Lung (tissue), 16 donors: ENCODE data around the gene TMEM178B. TPM values are rescaled to one million over a fixed set of nuclear protein-coding genes. Genes with fewer than 3 reads are reported as not detected.

Source experiments
- ATAC-seq: fragments of 200-7000 bp; cut with Tn5 transposase; one replicate; pipeline ENCODE4 v1.9.1; 2020; ENCODE audit warnings: moderate number of reproducible peaks; ENCODE audit not compliant: insufficient read depth, low FRiP score
- DNase-seq, 3 donors: peaks; one replicate each; pipeline ENCODE4 v3.0.0-alpha.2; 2013 to 2017
- H3K27ac ChIP-seq, 2 donors: one replicate each; pipeline ENCODE4 v1.5.1; 2013; ENCODE audit warnings: mild to moderate bottlenecking in 2 of 2, moderate library complexity in 2 of 2, control low read depth in 1 of 2, inconsistent platforms in 1 of 2, low read depth in 1 of 2, low read length in 1 of 2
- H3K27me3 ChIP-seq, 3 donors: one replicate each; pipeline ENCODE4 v1.5.1; 2013; ENCODE audit warnings: low read length in 2 of 3; ENCODE audit not compliant: control insufficient read depth in 3 of 3, insufficient read depth in 3 of 3
- H3K36me3 ChIP-seq, 4 donors: one replicate each; pipeline ENCODE4 v1.5.1; 2013; ENCODE audit warnings: low read length in 4 of 4, mild to moderate bottlenecking in 1 of 4, moderate library complexity in 1 of 4; ENCODE audit not compliant: control insufficient read depth in 4 of 4, insufficient read depth in 4 of 4
- H3K4me1 ChIP-seq, 5 donors: one replicate each; pipeline ENCODE4 v1.5.1; 2013; ENCODE audit warnings: low read length in 5 of 5, mild to moderate bottlenecking in 2 of 5, moderate library complexity in 1 of 5; ENCODE audit not compliant: control insufficient read depth in 5 of 5, insufficient read depth in 5 of 5
- H3K4me3 ChIP-seq: one replicate; pipeline ENCODE4 v1.5.1; 2013; ENCODE audit warnings: mild to moderate bottlenecking, control low read depth, moderate library complexity
- H3K9ac ChIP-seq, 2 donors: one replicate each; pipeline ENCODE4 v1.5.1; 2013; ENCODE audit warnings: low read length in 2 of 2, control low read depth in 1 of 2; ENCODE audit not compliant: insufficient read depth in 1 of 2
- H3K9me3 ChIP-seq, 4 donors: one replicate each; pipeline ENCODE4 v1.5.1; 2013; ENCODE audit warnings: low read length in 3 of 4, mild to moderate bottlenecking in 1 of 4, moderate library complexity in 1 of 4; ENCODE audit not compliant: control insufficient read depth in 4 of 4, insufficient read depth in 3 of 4
- WGBS, 2 donors: extraction: QIAGEN DNeasy Blood & Tissue Kit; methylation state at CpG; one replicate each; pipeline ENCODE4 v1.1.7; 2013; 5-methylcytosine and 5-hydroxymethylcytosine counted together
- long read RNA-seq, 5 donors: transcript quantifications; one replicate each; lab custom pipeline, GENCODE V29; 2026
- polyA plus RNA-seq, 2 donors: library from polyadenylated mRNA; stranded (reverse); fragments of 200-250 nt; gene quantifications; one replicate each; pipeline ENCODE4 v1.2.1, GENCODE V29; 2013
- total RNA-seq, 2 donors: library from RNA; depleted of rRNA in 1 of 2; stranded (reverse); fragments of >200 nt in 1 of 2; gene quantifications; one replicate each; pipeline ENCODE4 v1.2.1, GENCODE V29; 2014 to 2021
- TF ChIP-seq, protein P1 (sequence below): IDR thresholded peaks from 2 replicates; pipeline ENCODE4 v1.5.1; 2012; ENCODE audit warnings: mild to moderate bottlenecking; ENCODE audit errors: control extremely low read depth, extremely low read depth
- donor health status: control.
- donor health status: control.
- donor health status: Bipolar disorder and iron deficiency.
- donor health status: healthy.
- donor health status: DM: yes; HTN: yes; CAD: no.

The TMEM178B gene
- total RNA-seq (1 to 10 TPM in 1 of 2 donors, under 1 TPM in 1; 0.89 to 2.4 TPM), polyA plus RNA-seq (under 1 TPM; 0.04 to 0.08 TPM)
- long read RNA-seq, donor 1, result 0 reads
- long read RNA-seq, donor 2, partial matches to known transcripts, result 0 of 1 reads
- long read RNA-seq, donor 2, other reads (novel, unspliced or antisense), result 0 of 1 reads
- long read RNA-seq, donor 3, result 0 reads
- long read RNA-seq, donor 4, partial matches to known transcripts, result 0 of 1 reads
- long read RNA-seq, donor 4, other reads (novel, unspliced or antisense), result 0 of 1 reads
- long read RNA-seq, donor 5, partial matches to known transcripts, result 0 of 1 reads
- long read RNA-seq, donor 5, other reads (novel, unspliced or antisense), result 0 of 1 reads

DNA sequence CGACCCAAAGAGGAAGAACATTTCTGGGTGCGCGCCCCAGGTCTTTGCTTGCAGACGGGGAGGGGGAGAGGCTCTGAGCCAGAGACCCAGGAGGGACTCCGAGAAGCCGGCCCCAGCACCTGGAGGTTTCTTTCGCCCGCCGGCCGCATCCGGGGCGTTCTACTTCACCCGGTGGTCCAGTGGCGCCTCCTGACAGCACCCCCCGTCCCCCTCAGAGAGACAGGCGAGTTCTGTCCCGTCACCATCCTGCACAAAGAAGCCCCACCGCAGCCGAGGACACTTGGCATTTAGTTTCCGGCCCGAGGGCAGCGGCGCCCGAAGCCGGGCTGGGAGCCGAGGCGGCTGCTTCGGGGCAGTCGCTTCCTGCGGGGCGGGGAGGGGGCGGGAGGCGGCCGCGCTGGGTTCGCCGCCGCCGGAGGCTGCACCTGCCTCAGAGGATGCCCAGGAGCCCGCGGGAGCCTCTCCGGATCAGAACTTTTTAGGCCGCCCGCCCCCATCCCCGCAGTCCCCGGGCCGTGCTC, at the start of gene TMEM178B:
TSS of gene TMEM178B (plus strand) at position 424 of the 521 bp plus-strand sequence.
- Histone ChIP-seq H3K27me3 (peaks cover 0 to 82% (median 26%) of the 10 kb centered on the region in 3 donors), H3K4me1 (peaks cover 0 to 29% (median 8%) of the 10 kb centered on the region in 5 donors), H3K9ac (no peak within 1 kb of the TSS), H3K4me3 (peak within 1 kb of the TSS; percentile 28), H3K9me3 (peaks cover 0 to 4% (median 0%) of the 10 kb centered on the region in 4 donors), H3K27ac (no peak within 1 kb of the TSS), H3K36me3 (no peaks in the 10 kb centered on the region)
- DNase-seq (peak in 1 of 3 donors; percentile 1), ATAC-seq (no peak)
- TF ChIP-seq, protein P1, sequence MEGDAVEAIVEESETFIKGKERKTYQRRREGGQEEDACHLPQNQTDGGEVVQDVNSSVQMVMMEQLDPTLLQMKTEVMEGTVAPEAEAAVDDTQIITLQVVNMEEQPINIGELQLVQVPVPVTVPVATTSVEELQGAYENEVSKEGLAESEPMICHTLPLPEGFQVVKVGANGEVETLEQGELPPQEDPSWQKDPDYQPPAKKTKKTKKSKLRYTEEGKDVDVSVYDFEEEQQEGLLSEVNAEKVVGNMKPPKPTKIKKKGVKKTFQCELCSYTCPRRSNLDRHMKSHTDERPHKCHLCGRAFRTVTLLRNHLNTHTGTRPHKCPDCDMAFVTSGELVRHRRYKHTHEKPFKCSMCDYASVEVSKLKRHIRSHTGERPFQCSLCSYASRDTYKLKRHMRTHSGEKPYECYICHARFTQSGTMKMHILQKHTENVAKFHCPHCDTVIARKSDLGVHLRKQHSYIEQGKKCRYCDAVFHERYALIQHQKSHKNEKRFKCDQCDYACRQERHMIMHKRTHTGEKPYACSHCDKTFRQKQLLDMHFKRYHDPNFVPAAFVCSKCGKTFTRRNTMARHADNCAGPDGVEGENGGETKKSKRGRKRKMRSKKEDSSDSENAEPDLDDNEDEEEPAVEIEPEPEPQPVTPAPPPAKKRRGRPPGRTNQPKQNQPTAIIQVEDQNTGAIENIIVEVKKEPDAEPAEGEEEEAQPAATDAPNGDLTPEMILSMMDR, result no peak
- 0 to 1% methylated on average over 43 to 47 of the region's 47 CpGs for WGBS, 2 donors

DNA sequence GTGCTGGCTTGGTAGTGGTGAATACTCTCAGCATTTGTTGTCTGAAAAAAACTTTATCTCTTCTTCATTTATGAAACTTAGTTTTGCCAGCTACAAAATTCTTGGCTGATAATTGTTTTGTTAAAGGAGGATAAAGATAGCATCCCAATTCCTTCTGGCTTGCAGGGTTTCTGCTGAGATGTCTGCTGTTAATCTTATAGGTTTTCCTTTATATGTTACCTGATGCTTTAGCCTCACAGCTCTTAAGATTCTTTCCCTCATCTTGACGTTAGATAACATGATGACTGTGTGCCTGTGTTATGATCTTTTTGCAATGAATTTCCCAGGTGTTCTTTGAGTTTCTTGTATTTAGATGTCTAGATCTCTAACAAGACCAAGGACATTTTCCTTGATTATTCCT, 49.2 kb upstream of the TMEM178B start:
- Histone ChIP-seq H3K27ac (no peak overlapping the region), H3K9me3 (peaks cover 0 to 6% (median 1%) of the 10 kb centered on the region in 4 donors), H3K4me3 (no peak overlapping the region), H3K4me1 (no peaks in the 10 kb centered on the region), H3K27me3 (no peaks in the 10 kb centered on the region), H3K36me3 (no peaks in the 10 kb centered on the region), H3K9ac (no peak overlapping the region)
- WGBS, 2 donors, result 86 to 91% methylated on average over 1 of the region's 1 CpG
- TF ChIP-seq, protein P1, result no peak
- ATAC-seq, result no peak
- DNase-seq, result no peak

DNA sequence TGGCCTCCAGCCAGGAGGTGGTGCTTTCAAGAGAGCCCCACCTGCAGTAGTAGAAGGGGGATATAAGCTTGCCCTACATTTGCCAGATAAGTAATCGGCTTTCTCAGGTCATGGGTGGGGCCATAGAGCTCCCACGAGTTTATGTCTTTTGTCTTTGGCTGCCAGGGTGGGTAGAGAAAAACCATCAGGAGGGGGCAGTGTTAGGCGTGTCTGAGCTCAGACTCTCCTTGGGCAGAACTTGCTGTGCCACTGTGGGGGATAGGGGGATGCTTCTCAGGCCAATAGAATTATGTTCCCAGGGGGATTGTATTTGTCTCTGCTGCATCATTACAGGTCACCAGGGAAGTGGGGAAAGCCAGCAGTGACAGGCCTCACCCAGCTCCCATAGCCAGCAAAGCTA, 46.8 kb upstream of the TMEM178B start:
- Histone ChIP-seq H3K36me3 (no peaks in the 10 kb centered on the region), H3K27ac (no peak overlapping the region), H3K4me3 (no peak overlapping the region), H3K9me3 (peaks cover 0 to 6% (median 1%) of the 10 kb centered on the region in 4 donors), H3K9ac (no peak overlapping the region), H3K4me1 (no peaks in the 10 kb centered on the region), H3K27me3 (no peaks in the 10 kb centered on the region)
- 60% methylated on average over 3 of the region's 3 CpGs for WGBS, 2 donors
- DNase-seq (no peak), ATAC-seq (no peak)
- TF ChIP-seq, protein P1, result no peak
